GM12878 (cell line): ENCODE data around the gene FAM200B. TPM values are rescaled to one million over a fixed set of nuclear protein-coding genes. Genes with fewer than 3 reads are reported as not detected.

Source experiments
- ATAC-seq: fragments of 200-7000 bp; cut with Tn5 transposase; 3 replicates; pipeline ENCODE4 v1.9.1; 2020; ENCODE audit warnings: mild to moderate bottlenecking, moderate library complexity
- BruUV-seq: library from RNA; stranded (reverse); fragments of 400-500 nt; replicated peaks from 2 replicates; lab custom pipeline; 2021; lab: Mats Ljungman, UMichigan
- CTCF ChIA-PET: fragments of 300-600 bp; sonication (Branson Sonifier 250); formaldehyde crosslinking; extraction: SDS; loops from one replicate; lab custom pipeline; 2021; ENCODE audit warnings: inconsistent platforms; lab: Yijun Ruan, JAX
- POLR2A ChIA-PET: fragments of 350-600 bp; formaldehyde crosslinking; extraction: SDS; loops from one replicate; lab custom pipeline; 2021; ENCODE audit warnings: inconsistent platforms; lab: Charles Lee
- RAD21 ChIA-PET: fragments of 300-600 bp; sonication (Branson Sonifier 250); formaldehyde crosslinking; loops from one replicate; lab custom pipeline; 2023; ENCODE audit warnings: antibody characterized with exemption; ENCODE audit not compliant: unreplicated experiment; lab: Charles Lee
- SMC1A ChIA-PET: fragments of 300-600 bp; sonication (Branson Sonifier 250); formaldehyde crosslinking; loops from one replicate; lab custom pipeline; 2023; ENCODE audit not compliant: unreplicated experiment, uncharacterized antibody; lab: Charles Lee
- DNase-seq: peaks from one replicate; pipeline ENCODE4 v3.0.0-alpha.2; 2011; ENCODE audit warnings: low read depth, low spot score
- FAIRE-seq: peaks from 3 replicates; lab custom pipeline; 2011; peaks lifted over from hg19 to GRCh38; lab: Jason Lieb, UNC
- H2AFZ ChIP-seq: 2 replicates; pipeline ENCODE4 v1.6.0; 2011; ENCODE audit warnings: low read depth, low read length, control low read depth; ENCODE audit not compliant: control insufficient read depth
- H3K27ac ChIP-seq: 2 replicates; pipeline ENCODE4 v1.5.1; 2011; ENCODE audit warnings: control low read depth; ENCODE audit not compliant: control insufficient read depth, insufficient read depth
- H3K27me3 ChIP-seq, 2 experiments: replicated peaks in 1 of 2; 2 replicates each; pipeline versions ENCODE4 v1.6.0 to v1.6.1; 2011; ENCODE audit warnings: low read length in 1 of 2; ENCODE audit not compliant: control insufficient read depth in 2 of 2, insufficient read depth in 2 of 2
- H3K36me3 ChIP-seq, 2 experiments: 2 replicates each; pipeline ENCODE4 v1.5.1; 2011; ENCODE audit warnings: low read length in 1 of 2; ENCODE audit not compliant: control insufficient read depth in 2 of 2, insufficient read depth in 2 of 2
- H3K4me1 ChIP-seq: 2 replicates; pipeline ENCODE4 v1.6.1; 2011; ENCODE audit warnings: mild to moderate bottlenecking, low read length, moderate library complexity, mixed read lengths; ENCODE audit not compliant: control insufficient read depth, insufficient read depth
- H3K4me2 ChIP-seq: 2 replicates; pipeline ENCODE4 v1.6.0; 2011; ENCODE audit warnings: control low read depth; ENCODE audit not compliant: control insufficient read depth, insufficient read depth
- H3K4me3 ChIP-seq: fragments of 200-600 bp; sonication (generic); 2 replicates; pipeline ENCODE4 v1.5.1; 2016
- H3K79me2 ChIP-seq: 2 replicates; pipeline ENCODE4 v1.6.0; 2011; ENCODE audit warnings: low read length; ENCODE audit not compliant: control insufficient read depth, insufficient read depth
- H3K9ac ChIP-seq: 2 replicates; pipeline ENCODE4 v1.8.0; 2011; ENCODE audit warnings: low read length, control low read depth, mixed read lengths; ENCODE audit not compliant: control insufficient read depth, insufficient read depth
- H3K9me3 ChIP-seq: replicated peaks from 3 replicates; pipeline ENCODE4 v1.5.1; 2011; ENCODE audit warnings: mild to moderate bottlenecking, low read length; ENCODE audit not compliant: control insufficient read depth, insufficient read depth
- H4K20me1 ChIP-seq: 2 replicates; pipeline ENCODE4 v1.6.0; 2011; ENCODE audit not compliant: control insufficient read depth, insufficient read depth
- BHLHE40 ChIP-seq, 2 experiments: fragments of 450-650 bp in 1 of 2; IDR thresholded peaks; 2 replicates each; pipeline ENCODE4 v1.6.1; 2011 to 2017; ENCODE audit warnings: low read depth in 2 of 2, borderline replicate concordance in 1 of 2, improper control_type of control experiment in 1 of 2, low read length in 1 of 2, mild to moderate bottlenecking in 1 of 2
- CBX3 ChIP-seq: fragments of 200-600 bp; sonication (generic); IDR thresholded peaks from 2 replicates; pipeline ENCODE4 v1.6.1; 2016; ENCODE audit warnings: low read depth, borderline replicate concordance
- GATAD2B ChIP-seq: fragments of 450-650 bp; conservative IDR thresholded peaks from 2 replicates; pipeline ENCODE4 v1.6.1; 2017; ENCODE audit warnings: low read depth, mild to moderate bottlenecking, moderate library complexity
- HDAC6 ChIP-seq: fragments of 200-600 bp; sonication (generic); IDR thresholded peaks from one replicate; pipeline ENCODE4 v1.8.0; 2017; ENCODE audit warnings: antibody characterized with exemption; ENCODE audit not compliant: unreplicated experiment
- IKZF2 ChIP-seq, 2 experiments: fragments of 450-650 bp; IDR thresholded peaks; 2 replicates each; pipeline ENCODE4 v1.6.1; 2017; ENCODE audit warnings: mild to moderate bottlenecking in 2 of 2, moderate library complexity in 2 of 2
- MTA3 ChIP-seq: IDR thresholded peaks from 2 replicates; pipeline ENCODE4 v1.6.1; 2012; ENCODE audit warnings: low read length, inconsistent platforms, borderline replicate concordance
- MXI1 ChIP-seq: fragments of 150-350 bp; IDR thresholded peaks from 2 replicates; pipeline ENCODE4 v1.6.1; 2011; ENCODE audit warnings: low read depth, mild to moderate bottlenecking, inconsistent platforms, low read length, improper control_type of control experiment
- NFYB ChIP-seq: IDR thresholded peaks from 2 replicates; pipeline ENCODE4 v1.6.1; 2011; ENCODE audit warnings: low read depth, mild to moderate bottlenecking, low read length, improper control_type of control experiment, moderate library complexity; ENCODE audit not compliant: insufficient read depth
- POLR2A ChIP-seq: IDR thresholded peaks from 2 replicates; pipeline ENCODE4 v1.6.1; 2011; ENCODE audit warnings: low read depth, mild to moderate bottlenecking, low read length
- SMARCA5 ChIP-seq: fragments of 450-650 bp; IDR thresholded peaks from 2 replicates; pipeline ENCODE4 v1.6.1; 2017; ENCODE audit warnings: mild to moderate bottlenecking
- TCF12 ChIP-seq: IDR thresholded peaks from 2 replicates; pipeline ENCODE4 v1.6.1; 2011; ENCODE audit warnings: low read depth, mild to moderate bottlenecking, low read length
- ZNF207 ChIP-seq: fragments of 450-650 bp; IDR thresholded peaks from 2 replicates; pipeline ENCODE4 v1.6.1; 2014; ENCODE audit warnings: antibody characterized with exemption, mild to moderate bottlenecking, borderline replicate concordance
- WGBS: methylation state at CpG from one replicate; pipeline ENCODE4 v1.1.6; 2016; ENCODE audit warnings: low lambda C conversion rate; ENCODE audit not compliant: insufficient replicate concordance, insufficient coverage; ENCODE audit errors: missing lambda C conversion rate; 5-methylcytosine and 5-hydroxymethylcytosine counted together
- in situ Hi-C: fragments of 300-500 bp; cut with MboI; formaldehyde crosslinking; loops from 9 replicates; pipeline ENCODE4 v1.14.3; 2018; ENCODE audit warnings: mixed read lengths
- intact Hi-C: fragments of 100-400 bp; cut with micrococcal nuclease; formaldehyde crosslinking; loops from one replicate; pipeline ENCODE4 v1.14.2; 2022; ENCODE audit not compliant: unreplicated experiment
- polyA plus RNA-seq, 11 experiments: library from polyadenylated mRNA; depleted of rRNA in 4 of 11; unstranded in 6 of 11; stranded (reverse) in 5 of 11; fragments of >200 nt; fragmentation: Nextera tagmentation in 4 of 11; fragmentation: Illumina TruSeq in 1 of 11; extraction: Ambion mirVana in 4 of 11; extraction: Trizol in 1 of 11; gene quantifications; 1 replicate in 1 of 11; 2 replicates in 10 of 11; pipeline versions ENCODE4 v1.2.1 to v1.2.3, GENCODE V29; 2011 to 2016; ENCODE audit warnings: inconsistent platforms in 2 of 11, missing spikeins in 2 of 11, low read depth in 1 of 11
- total RNA-seq, 4 experiments: library from RNA; depleted of rRNA in 3 of 4; stranded (reverse); fragments of >200 nt in 3 of 4; fragmentation: Illumina TruSeq in 1 of 4; extraction: Trizol in 1 of 4; gene quantifications; 2 replicates each; pipeline versions ENCODE4 v1.2.1 to v1.2.3, GENCODE V29; 2013 to 2021
- TF ChIP-seq, protein P1 (sequence below): IDR thresholded peaks from 2 replicates; pipeline ENCODE4 v1.6.1; 2011; ENCODE audit warnings: mild to moderate bottlenecking, low read depth, low read length, moderate library complexity; ENCODE audit not compliant: insufficient replicate concordance
- TF ChIP-seq, protein P2 (sequence below): fragments of 150-350 bp; IDR thresholded peaks from 2 replicates; pipeline ENCODE4 v1.6.1; 2014; ENCODE audit warnings: mild to moderate bottlenecking, low read depth, low read length
- TF ChIP-seq, protein P3 (sequence below): fragments of 450-650 bp; IDR thresholded peaks from 2 replicates; pipeline ENCODE4 v1.6.1; 2017; ENCODE audit warnings: borderline replicate concordance

The FAM200B gene
- total and polyA plus RNA-seq, 10 of the 15 experiments (the other 5 are each of a cell fraction or from before 2014, with no cell fraction given), result 13.8 to 48.5 (median 25.5) TPM

DNA sequence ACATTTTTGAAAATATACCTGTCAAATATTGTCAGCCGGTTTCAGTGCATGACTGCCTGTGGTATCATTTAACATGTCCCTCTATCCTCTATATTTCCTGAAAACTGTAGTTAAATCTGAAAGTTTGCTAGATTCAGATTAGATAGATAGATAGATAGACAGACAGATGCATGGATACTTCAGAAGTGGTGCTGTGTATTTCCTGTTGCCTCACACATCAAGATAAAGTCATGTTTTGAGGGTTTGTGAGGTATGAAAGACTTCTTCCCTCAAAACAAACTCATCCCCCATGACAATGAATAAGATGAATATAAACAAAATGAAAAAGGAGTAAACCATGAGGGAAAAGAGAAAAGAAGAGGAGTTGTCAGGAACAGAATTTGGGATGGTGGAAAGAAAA lies 15.2 kb downstream of the FAM200B start:
- H3K4me2 ChIP-seq, result no peak overlapping the region
- H3K27me3 ChIP-seq, result no peaks in the 10 kb centered on the region
- no peak overlapping the region for H3K27ac ChIP-seq
- no peak for TF ChIP-seq TCF12
- TF ChIP-seq NFYB, result no peak
- no peak for TF ChIP-seq SMARCA5
- TF ChIP-seq, protein P1, sequence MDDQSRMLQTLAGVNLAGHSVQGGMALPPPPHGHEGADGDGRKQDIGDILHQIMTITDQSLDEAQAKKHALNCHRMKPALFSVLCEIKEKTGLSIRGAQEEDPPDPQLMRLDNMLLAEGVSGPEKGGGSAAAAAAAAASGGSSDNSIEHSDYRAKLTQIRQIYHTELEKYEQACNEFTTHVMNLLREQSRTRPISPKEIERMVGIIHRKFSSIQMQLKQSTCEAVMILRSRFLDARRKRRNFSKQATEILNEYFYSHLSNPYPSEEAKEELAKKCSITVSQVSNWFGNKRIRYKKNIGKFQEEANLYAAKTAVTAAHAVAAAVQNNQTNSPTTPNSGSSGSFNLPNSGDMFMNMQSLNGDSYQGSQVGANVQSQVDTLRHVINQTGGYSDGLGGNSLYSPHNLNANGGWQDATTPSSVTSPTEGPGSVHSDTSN, result no peak
- no peak for TF ChIP-seq MXI1
- intact Hi-C loops, result no loop called here
- no peaks in the 10 kb centered on the region for H3K4me1 ChIP-seq
- no peaks in the 10 kb centered on the region; the same call in 2 of the 3 replicates for H3K9me3 ChIP-seq
- no TSS peak for BruUV-seq
- no peak overlapping the region for H3K9ac ChIP-seq
- H3K4me3 ChIP-seq, result no peak overlapping the region
- no peak overlapping the region for H2AFZ ChIP-seq
- DNase-seq (no peak), FAIRE-seq (no peak), ATAC-seq (no peak)
- POLR2A ChIA-PET, result no interaction called here
- RAD21 ChIA-PET, result no interaction called here
- no peaks in the 10 kb centered on the region for H4K20me1 ChIP-seq
- SMC1A ChIA-PET, result no interaction called here
- 100% methylated on average over 1 of the region's 1 CpG for WGBS
- H3K36me3 ChIP-seq, result no peaks in the 10 kb centered on the region
- H3K79me2 ChIP-seq, result no peaks in the 10 kb centered on the region
- in situ Hi-C loops, result no loop called here
- CTCF ChIA-PET, result interaction anchor here (1.0 kb wide), 1 partner anchor 185 kb away, joined by 3 read pairs; no protein-coding TSS in a partner anchor

DNA sequence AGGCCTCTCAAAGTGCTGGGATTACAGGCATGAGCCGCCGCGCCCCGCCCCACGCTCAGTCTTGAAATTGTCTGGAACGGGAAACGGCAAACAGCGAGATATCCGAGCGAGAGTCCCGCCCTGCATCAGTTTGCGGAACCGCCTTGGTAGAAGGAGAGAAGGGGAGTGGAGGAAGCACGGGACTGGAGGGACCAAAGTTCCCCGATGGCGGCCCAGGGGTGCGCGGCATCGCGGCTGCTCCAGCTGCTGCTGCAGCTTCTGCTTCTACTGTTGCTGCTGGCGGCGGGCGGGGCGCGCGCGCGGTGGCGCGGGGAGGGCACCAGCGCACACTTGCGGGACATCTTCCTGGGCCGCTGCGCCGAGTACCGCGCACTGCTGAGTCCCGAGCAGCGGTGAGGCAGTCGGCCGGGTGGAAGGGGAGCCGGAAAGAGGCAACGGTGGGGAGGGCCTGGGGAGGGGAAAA lies 21.3 kb downstream of the FAM200B start, which contains the start of gene BST1:
BST1 (plus strand) TSS at position 125 of the 463 bp plus-strand sequence; CDS start at position 205, 80 bp downstream.
- Histone ChIP-seq H3K9ac (peak within 1 kb of the TSS; percentile 27; the same call in 1 of the 2 replicates), H3K4me2 (peak within 1 kb of the TSS; percentile 90), H2AFZ (peak within 1 kb of the TSS; percentile 75), H3K9me3 (no peaks in the 10 kb centered on the region; the same call in 2 of the 3 replicates), H3K4me1 (no peaks in the 10 kb centered on the region), H3K27me3 (no peaks in the 10 kb centered on the region), H3K27ac (no peak within 1 kb of the TSS), H3K79me2 (no peaks in the 10 kb centered on the region), H3K36me3 (no peaks in the 10 kb centered on the region), H3K4me3 (peak within 1 kb of the TSS; percentile 73), H4K20me1 (no peaks in the 10 kb centered on the region)
- in situ Hi-C loops (no loop called here), intact Hi-C loops (no loop called here)
- SMC1A ChIA-PET, result no interaction called here
- DNase-seq, result no peak
- peak; percentile 80 for ATAC-seq
- POLR2A ChIA-PET, result no interaction called here
- RAD21 ChIA-PET, result no interaction called here
- no TSS peak for BruUV-seq
- CTCF ChIA-PET, result no interaction called here
- WGBS, result 11% methylated on average over 28 of the region's 43 CpGs
- no peak for FAIRE-seq
- no peak for TF ChIP-seq POLR2A
- TF ChIP-seq IKZF2 (IDR thresholded peaks at IDR 0.05), result no peak
- TF ChIP-seq BHLHE40 (IDR thresholded peaks at IDR 0.05; ENCODE audit: borderline replicate concordance in 1 of 2, low read depth in 2 of 2, low read length in 1 of 2), result peak in 1 of 2 experiments; percentile 50; a peak in 1 of 4 replicates
- TF ChIP-seq, protein P2, sequence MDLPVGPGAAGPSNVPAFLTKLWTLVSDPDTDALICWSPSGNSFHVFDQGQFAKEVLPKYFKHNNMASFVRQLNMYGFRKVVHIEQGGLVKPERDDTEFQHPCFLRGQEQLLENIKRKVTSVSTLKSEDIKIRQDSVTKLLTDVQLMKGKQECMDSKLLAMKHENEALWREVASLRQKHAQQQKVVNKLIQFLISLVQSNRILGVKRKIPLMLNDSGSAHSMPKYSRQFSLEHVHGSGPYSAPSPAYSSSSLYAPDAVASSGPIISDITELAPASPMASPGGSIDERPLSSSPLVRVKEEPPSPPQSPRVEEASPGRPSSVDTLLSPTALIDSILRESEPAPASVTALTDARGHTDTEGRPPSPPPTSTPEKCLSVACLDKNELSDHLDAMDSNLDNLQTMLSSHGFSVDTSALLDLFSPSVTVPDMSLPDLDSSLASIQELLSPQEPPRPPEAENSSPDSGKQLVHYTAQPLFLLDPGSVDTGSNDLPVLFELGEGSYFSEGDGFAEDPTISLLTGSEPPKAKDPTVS, result no peak
- TF ChIP-seq GATAD2B, result no peak
- TF ChIP-seq CBX3, result no peak
- TF ChIP-seq, protein P3, sequence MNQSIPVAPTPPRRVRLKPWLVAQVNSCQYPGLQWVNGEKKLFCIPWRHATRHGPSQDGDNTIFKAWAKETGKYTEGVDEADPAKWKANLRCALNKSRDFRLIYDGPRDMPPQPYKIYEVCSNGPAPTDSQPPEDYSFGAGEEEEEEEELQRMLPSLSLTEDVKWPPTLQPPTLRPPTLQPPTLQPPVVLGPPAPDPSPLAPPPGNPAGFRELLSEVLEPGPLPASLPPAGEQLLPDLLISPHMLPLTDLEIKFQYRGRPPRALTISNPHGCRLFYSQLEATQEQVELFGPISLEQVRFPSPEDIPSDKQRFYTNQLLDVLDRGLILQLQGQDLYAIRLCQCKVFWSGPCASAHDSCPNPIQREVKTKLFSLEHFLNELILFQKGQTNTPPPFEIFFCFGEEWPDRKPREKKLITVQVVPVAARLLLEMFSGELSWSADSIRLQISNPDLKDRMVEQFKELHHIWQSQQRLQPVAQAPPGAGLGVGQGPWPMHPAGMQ, result no peak
- TF ChIP-seq MTA3, result no peak
- peak; percentile 64 for TF ChIP-seq HDAC6
- no peak for TF ChIP-seq ZNF207
